ENCODE measurements around the gene ATG4D.

The ATG4D gene

DNA sequence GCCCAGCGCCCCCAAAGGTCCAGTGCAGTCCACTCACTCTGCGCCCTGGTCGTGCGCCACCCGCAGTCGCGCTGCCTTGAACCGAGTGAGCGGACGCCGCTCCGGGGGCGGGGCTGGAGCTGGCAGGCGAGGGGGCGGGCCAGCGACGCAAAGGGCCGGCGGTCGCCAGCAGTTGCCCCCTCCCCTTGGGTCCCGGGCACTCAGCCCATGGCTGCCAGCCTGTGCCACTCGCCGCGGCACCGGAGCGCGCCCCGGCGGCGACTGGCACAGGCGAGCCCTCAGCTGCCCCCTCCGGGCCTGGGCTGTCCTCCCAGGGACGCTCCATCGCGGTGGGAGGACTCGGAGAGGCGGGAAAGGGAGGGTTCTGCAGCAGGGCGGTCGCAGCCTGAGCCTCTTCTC is 26.3 kb upstream of the ATG4D start, which contains the start of gene S1PR5:
TSS of gene S1PR5 (minus strand) at position 87 of the 399 bp plus-strand sequence. CDS start 2,436 bp downstream, outside the sequence.
- TF ChIP-seq CTCF (IDR thresholded peaks at IDR 0.05; ENCODE audit: low read depth, low read length, missing control alignments), result no peak
- peak within 1 kb of the TSS; percentile 49 for H3K4me3 ChIP-seq (ENCODE audit: low read depth, low read length)
- DNase-seq, result no peak
- in situ Hi-C loops (cut with HindIII; ENCODE audit: low pct_ligation_motif_present, low sequenced_read_pairs), result no loop called here
- peaks cover 4% of the 10 kb centered on the region for H3K27me3 ChIP-seq (replicated peaks)
- no peaks in the 10 kb centered on the region for H3K36me3 ChIP-seq (replicated peaks)
- no peak within 1 kb of the TSS for H3K27ac ChIP-seq

GRCh38 chr19:10517760-10518443 is 25.8 kb upstream of the ATG4D start:
- Histone ChIP-seq H3K27me3 (replicated peaks) (peaks cover 4% of the 10 kb centered on the region), H3K4me3 (ENCODE audit: low read depth, low read length) (peak overlapping the region; percentile 49), H3K36me3 (replicated peaks) (no peaks in the 10 kb centered on the region), H3K27ac (no peak overlapping the region)
- peak; percentile 16 for DNase-seq
- in situ Hi-C loops (cut with HindIII; ENCODE audit: low pct_ligation_motif_present, low sequenced_read_pairs), result no loop called here
- no peak for TF ChIP-seq CTCF (IDR thresholded peaks at IDR 0.05; ENCODE audit: low read depth, low read length, missing control alignments)

- Histone ChIP-seq H3K27me3 (replicated peaks) (peaks cover 4% of the 10 kb centered on the region), H3K27ac (no peak overlapping the region), H3K36me3 (replicated peaks) (no peaks in the 10 kb centered on the region), H3K4me3 (ENCODE audit: low read depth, low read length) (peak overlapping the region; percentile 49)
- in situ Hi-C loops (cut with HindIII; ENCODE audit: low pct_ligation_motif_present, low sequenced_read_pairs), result no loop called here
- TF ChIP-seq CTCF (IDR thresholded peaks at IDR 0.05; ENCODE audit: low read depth, low read length, missing control alignments), result no peak
- no peak for DNase-seq
Measured at GRCh38 chr19:10518444-10519361, 25.0 kb upstream of the ATG4D start.

- TF ChIP-seq CTCF (IDR thresholded peaks at IDR 0.05; ENCODE audit: low read depth, low read length, missing control alignments), result no peak
- Histone ChIP-seq H3K27me3 (replicated peaks) (peaks cover 4% of the 10 kb centered on the region), H3K4me3 (ENCODE audit: low read depth, low read length) (no peak overlapping the region), H3K27ac (no peak overlapping the region), H3K36me3 (replicated peaks) (no peaks in the 10 kb centered on the region)
- in situ Hi-C loops (cut with HindIII; ENCODE audit: low pct_ligation_motif_present, low sequenced_read_pairs), result no loop called here
- no peak for DNase-seq
Measured at GRCh38 chr19:10519421-10519820, 24.3 kb upstream of the ATG4D start.

- Histone ChIP-seq H3K27ac (no peak overlapping the region), H3K27me3 (replicated peaks) (peaks cover 4% of the 10 kb centered on the region), H3K36me3 (replicated peaks) (no peaks in the 10 kb centered on the region), H3K4me3 (ENCODE audit: low read depth, low read length) (no peak overlapping the region)
- in situ Hi-C loops (cut with HindIII; ENCODE audit: low pct_ligation_motif_present, low sequenced_read_pairs), result no loop called here
- TF ChIP-seq CTCF (IDR thresholded peaks at IDR 0.05; ENCODE audit: low read depth, low read length, missing control alignments), result no peak
- no peak for DNase-seq
Measured at GRCh38 chr19:10520652-10521318, 22.9 kb upstream of the ATG4D start.
